Thymus (tissue), 11 donors: ENCODE results near the gene LETM1. TPM values are rescaled to one million over a fixed set of nuclear protein-coding genes. Genes with fewer than 3 reads are reported as not detected.

Experiments used
- DNase-seq, 9 donors: peaks; one replicate each; pipeline ENCODE4 v3.0.0-alpha.2; 2013; ENCODE audit warnings: low spot score in 9 of 9, low read depth in 6 of 9, missing footprints in 1 of 9
- H3K27ac ChIP-seq, 2 donors: one replicate each; pipeline ENCODE4 v1.5.1; 2013; ENCODE audit warnings: control low read depth in 1 of 2, low read depth in 1 of 2, low read length in 1 of 2, mild to moderate bottlenecking in 1 of 2, moderate library complexity in 1 of 2
- H3K27me3 ChIP-seq, 2 donors: one replicate each; pipeline ENCODE4 v1.5.1; 2013; ENCODE audit warnings: low read length in 1 of 2; ENCODE audit not compliant: control insufficient read depth in 2 of 2, insufficient read depth in 1 of 2
- H3K36me3 ChIP-seq, 2 donors: one replicate each; pipeline ENCODE4 v1.5.1; 2013; ENCODE audit warnings: low read length in 1 of 2, mild to moderate bottlenecking in 1 of 2, moderate library complexity in 1 of 2; ENCODE audit not compliant: control insufficient read depth in 2 of 2, insufficient read depth in 2 of 2
- H3K4me1 ChIP-seq, 2 donors: one replicate each; pipeline ENCODE4 v1.5.1; 2013; ENCODE audit warnings: low read length in 2 of 2; ENCODE audit not compliant: control insufficient read depth in 2 of 2, insufficient read depth in 2 of 2
- H3K4me3 ChIP-seq, 2 donors: one replicate each; pipeline ENCODE4 v1.5.1; 2013; ENCODE audit warnings: low read length in 2 of 2, control low read depth in 1 of 2, mild to moderate bottlenecking in 1 of 2
- H3K9me3 ChIP-seq, 2 donors: one replicate each; pipeline ENCODE4 v1.5.1; 2013; ENCODE audit warnings: low read length in 1 of 2, mild to moderate bottlenecking in 1 of 2; ENCODE audit not compliant: control insufficient read depth in 2 of 2, insufficient read depth in 1 of 2
- WGBS: extraction: QIAGEN DNeasy Blood & Tissue Kit; methylation state at CpG from one replicate; pipeline ENCODE4 v1.1.7; 2013; 5-methylcytosine and 5-hydroxymethylcytosine counted together
- polyA plus RNA-seq: library from polyadenylated mRNA; stranded (reverse); fragments of 200-250 nt; gene quantifications from one replicate; pipeline ENCODE4 v1.2.3, GENCODE V29; 2013
- total RNA-seq: library from RNA; stranded (reverse); fragments of 120-200 nt; gene quantifications from one replicate; pipeline ENCODE4 v1.2.4, GENCODE V29; 2013
- donor health status: healthy.

LETM1 gene
- total and polyA plus RNA-seq, 2 donors = 16.8 to 68.3 TPM

GRCh38 chr4:1786544-1787362 lies 69.2 kb downstream of the LETM1 start:
- Histone ChIP-seq H3K4me1 (no peaks in the 10 kb centered on the region), H3K4me3 (no peak overlapping the region), H3K36me3 (no peaks in the 10 kb centered on the region), H3K27ac (no peak overlapping the region), H3K9me3 (no peaks in the 10 kb centered on the region), H3K27me3 (peaks cover 6 to 54% of the 10 kb centered on the region in 2 donors)
- WGBS = 94% methylated on average over 34 of the region's 34 CpGs
- no peak for DNase-seq

GRCh38 chr4:1785592-1785991 lies 70.4 kb downstream of the LETM1 start:
- Histone ChIP-seq H3K36me3 (no peaks in the 10 kb centered on the region), H3K9me3 (no peaks in the 10 kb centered on the region), H3K4me3 (no peak overlapping the region), H3K27ac (no peak overlapping the region), H3K27me3 (peaks cover 5 to 42% of the 10 kb centered on the region in 2 donors), H3K4me1 (no peaks in the 10 kb centered on the region)
- 95% methylated on average over 11 of the region's 11 CpGs for WGBS
- DNase-seq = no peak

- H3K27me3 ChIP-seq = peaks cover 0 to 36% of the 10 kb centered on the region in 2 donors
- H3K4me3 ChIP-seq = no peak overlapping the region
- H3K27ac ChIP-seq = no peak overlapping the region
- no peak for DNase-seq
- no peaks in the 10 kb centered on the region for H3K36me3 ChIP-seq
- H3K9me3 ChIP-seq = no peaks in the 10 kb centered on the region
- WGBS = 91% methylated on average over 17 of the region's 17 CpGs
- no peaks in the 10 kb centered on the region for H3K4me1 ChIP-seq
These were observed 71.0 kb downstream of the LETM1 start for GRCh38 chr4:1784789-1785591.

GRCh38 chr4:1784395-1784788 lies 71.6 kb downstream of the LETM1 start:
- Histone ChIP-seq H3K4me3 (no peak overlapping the region), H3K36me3 (no peaks in the 10 kb centered on the region), H3K4me1 (no peaks in the 10 kb centered on the region), H3K27me3 (peaks cover 0 to 30% of the 10 kb centered on the region in 2 donors), H3K9me3 (no peaks in the 10 kb centered on the region), H3K27ac (no peak overlapping the region)
- WGBS = 95% methylated on average over 10 of the region's 10 CpGs
- no peak for DNase-seq

GRCh38 chr4:1783970-1784369 lies 72.0 kb downstream of the LETM1 start:
- H3K27ac ChIP-seq = no peak overlapping the region
- no peaks in the 10 kb centered on the region for H3K4me1 ChIP-seq
- H3K9me3 ChIP-seq = no peaks in the 10 kb centered on the region
- no peak overlapping the region for H3K4me3 ChIP-seq
- no peak for DNase-seq
- H3K36me3 ChIP-seq = no peaks in the 10 kb centered on the region
- whole genome bisulfite sequencing = 92% methylated on average over 12 of the region's 12 CpGs
- H3K27me3 ChIP-seq = peaks cover 0 to 26% of the 10 kb centered on the region in 2 donors

- H3K4me1 ChIP-seq = no peaks in the 10 kb centered on the region
- H3K36me3 ChIP-seq = no peaks in the 10 kb centered on the region
- no peaks in the 10 kb centered on the region for H3K9me3 ChIP-seq
- peaks cover 0 to 25% of the 10 kb centered on the region in 2 donors for H3K27me3 ChIP-seq
- H3K27ac ChIP-seq = no peak overlapping the region
- 86% methylated on average over 10 of the region's 10 CpGs for WGBS
- DNase-seq = no peak
- no peak overlapping the region for H3K4me3 ChIP-seq
These were observed 72.9 kb downstream of the LETM1 start for GRCh38 chr4:1783015-1783414.

GRCh38 chr4:1780435-1780834 lies 75.5 kb downstream of the LETM1 start:
- DNase-seq = no peak
- Histone ChIP-seq H3K27ac (no peak overlapping the region), H3K4me1 (peaks cover 0 to 14% of the 10 kb centered on the region in 2 donors), H3K27me3 (peaks cover 0 to 14% of the 10 kb centered on the region in 2 donors), H3K9me3 (peaks cover 0 to 5% of the 10 kb centered on the region in 2 donors), H3K4me3 (no peak overlapping the region), H3K36me3 (no peaks in the 10 kb centered on the region)
- 93% methylated on average over 14 of the region's 14 CpGs for WGBS

- WGBS = 94% methylated on average over 18 of the region's 18 CpGs
These were observed 76.2 kb downstream of the LETM1 start for GRCh38 chr4:1779588-1780382.

More at GRCh38 chr4:1779588-1780382, 76.2 kb downstream of the LETM1 start:
- peaks cover 0 to 6% of the 10 kb centered on the region in 2 donors for H3K9me3 ChIP-seq
- H3K27me3 ChIP-seq = peaks cover 0 to 12% of the 10 kb centered on the region in 2 donors
- H3K4me3 ChIP-seq = no peak overlapping the region
- no peaks in the 10 kb centered on the region for H3K36me3 ChIP-seq
- no peak overlapping the region for H3K27ac ChIP-seq
- DNase-seq = no peak
- H3K4me1 ChIP-seq = peaks cover 0 to 14% of the 10 kb centered on the region in 2 donors
